Raji (cell line): ENCODE measurements around the gene UFSP2.

ENCODE experiments used
- POLR2A ChIP-seq: IDR thresholded peaks from 2 replicates; pipeline ENCODE4 v1.6.1; 2011; ENCODE audit warnings: low read depth, low read length, control low read depth; ENCODE audit not compliant: insufficient read depth

UFSP2 gene

GRCh38 chr4:185357733-185358440, 67.9 kb downstream of the UFSP2 start:
- no peak for TF ChIP-seq POLR2A

GRCh38 chr4:185357211-185357610, 68.6 kb downstream of the UFSP2 start:
- TF ChIP-seq POLR2A: no peak

GRCh38 chr4:185352741-185353140, 73.0 kb downstream of the UFSP2 start:
- TF ChIP-seq POLR2A: no peak

- TF ChIP-seq POLR2A: no peak
Observed at GRCh38 chr4:185352202-185352601, 73.6 kb downstream of the UFSP2 start.

DNA sequence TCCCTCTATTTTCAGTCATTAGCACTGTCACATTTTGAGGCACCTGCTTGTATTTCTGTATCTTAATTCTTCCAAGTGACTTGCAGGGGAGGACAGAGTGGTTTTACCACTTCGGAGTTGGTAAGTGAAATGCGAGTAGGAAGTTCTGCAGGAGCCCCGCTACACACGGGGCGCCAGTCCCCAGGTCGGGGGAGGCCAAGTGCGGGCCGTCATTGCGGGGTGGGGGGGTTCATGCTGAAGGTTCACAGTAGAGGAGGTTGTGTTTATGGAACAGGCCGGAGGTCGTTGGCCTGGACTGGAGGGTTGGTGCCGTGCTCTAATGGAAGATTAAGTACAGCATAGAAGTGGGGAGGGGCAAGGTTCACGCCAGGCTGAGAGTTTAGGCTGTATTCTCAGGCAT, 74.1 kb downstream of the UFSP2 start:
- TF ChIP-seq POLR2A: no peak
